Measurements from ENCODE around the gene BAZ2B.

DNA sequence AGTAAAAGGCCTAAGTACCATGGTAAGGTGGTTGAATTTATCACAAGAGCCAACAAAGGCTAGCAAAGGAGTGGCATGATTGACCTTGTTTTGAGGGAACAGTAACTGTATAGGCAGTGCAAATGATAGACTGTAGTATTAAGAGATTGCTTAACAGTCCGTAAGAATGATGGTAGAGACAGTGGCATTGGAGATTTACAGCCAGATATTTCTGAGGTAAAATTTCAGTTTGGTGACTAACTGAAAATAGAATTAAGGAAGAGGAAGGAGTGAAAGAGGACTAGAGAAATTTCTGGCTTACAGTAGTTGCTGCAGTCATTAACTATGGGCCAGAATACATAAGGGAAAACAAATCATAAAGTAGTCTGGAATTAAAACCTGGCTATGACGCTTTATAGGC lies 4.4 kb upstream of the BAZ2B start:
- TF ChIP-seq, protein P1, sequence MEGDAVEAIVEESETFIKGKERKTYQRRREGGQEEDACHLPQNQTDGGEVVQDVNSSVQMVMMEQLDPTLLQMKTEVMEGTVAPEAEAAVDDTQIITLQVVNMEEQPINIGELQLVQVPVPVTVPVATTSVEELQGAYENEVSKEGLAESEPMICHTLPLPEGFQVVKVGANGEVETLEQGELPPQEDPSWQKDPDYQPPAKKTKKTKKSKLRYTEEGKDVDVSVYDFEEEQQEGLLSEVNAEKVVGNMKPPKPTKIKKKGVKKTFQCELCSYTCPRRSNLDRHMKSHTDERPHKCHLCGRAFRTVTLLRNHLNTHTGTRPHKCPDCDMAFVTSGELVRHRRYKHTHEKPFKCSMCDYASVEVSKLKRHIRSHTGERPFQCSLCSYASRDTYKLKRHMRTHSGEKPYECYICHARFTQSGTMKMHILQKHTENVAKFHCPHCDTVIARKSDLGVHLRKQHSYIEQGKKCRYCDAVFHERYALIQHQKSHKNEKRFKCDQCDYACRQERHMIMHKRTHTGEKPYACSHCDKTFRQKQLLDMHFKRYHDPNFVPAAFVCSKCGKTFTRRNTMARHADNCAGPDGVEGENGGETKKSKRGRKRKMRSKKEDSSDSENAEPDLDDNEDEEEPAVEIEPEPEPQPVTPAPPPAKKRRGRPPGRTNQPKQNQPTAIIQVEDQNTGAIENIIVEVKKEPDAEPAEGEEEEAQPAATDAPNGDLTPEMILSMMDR (IDR thresholded peaks at IDR 0.05; ENCODE audit: poor library complexity, severe bottlenecking) = no peak
- TF ChIP-seq TAF1 (IDR thresholded peaks at IDR 0.05; ENCODE audit: low read depth) (no peak), POLR2AphosphoS5 (IDR thresholded peaks at IDR 0.05) (no peak), EZH2 (IDR thresholded peaks at IDR 0.05; ENCODE audit: borderline replicate concordance, insufficient read depth, low read length, poor library complexity, severe bottlenecking) (no peak)
